Stimulated activated CD8-positive, alpha-beta memory T cell treated with anti-CD3 and anti-CD28 coated beads, Interleukin-4, amount 100 ng/mL, for 4 hours (primary cell): Measurements from ENCODE around the gene ABO.
"Not testable (repeated sequence)": the region's sequence is repeated elsewhere in the genome, so short reads cannot be mapped to it uniquely, and the experiment has no call there.

ENCODE experiments used
- DNase-seq, 2 donors: peaks; one replicate each; pipeline ENCODE4 v3.0.0-alpha.2; 2020; ENCODE audit warnings: low read depth in 2 of 2, low spot score in 1 of 2

ABO gene

GRCh38 chr9:133264235-133264764 is 10.7 kb downstream of the ABO start:
- DNase-seq: no peak

- no peak for DNase-seq
Measured at GRCh38 chr9:133263557-133263956, 11.4 kb downstream of the ABO start.

GRCh38 chr9:133262226-133262625 is 12.8 kb downstream of the ABO start:
- no peak for DNase-seq

- DNase-seq: no peak
Measured at GRCh38 chr9:133261753-133262120, 13.3 kb downstream of the ABO start.

- DNase-seq: no peak
Measured at GRCh38 chr9:133261103-133261752, 13.8 kb downstream of the ABO start.

GRCh38 chr9:133260334-133261102 is 14.5 kb downstream of the ABO start:
- DNase-seq: no peak

GRCh38 chr9:133258061-133259015 is 16.7 kb downstream of the ABO start:
- DNase-seq: no peak

GRCh38 chr9:133257465-133257956 is 17.5 kb downstream of the ABO start:
- DNase-seq: no peak

- DNase-seq: no peak
Measured at GRCh38 chr9:133256686-133257091, 18.3 kb downstream of the ABO start.

- no peak for DNase-seq
Measured at GRCh38 chr9:133256136-133256461, 18.9 kb downstream of the ABO start.

- no peak for DNase-seq
Measured at GRCh38 chr9:133255371-133256135, 19.4 kb downstream of the ABO start.

GRCh38 chr9:133254471-133254870 is 20.5 kb downstream of the ABO start:
- no peak for DNase-seq

GRCh38 chr9:133253268-133253667 is 21.7 kb downstream of the ABO start:
- DNase-seq: no peak

GRCh38 chr9:133252301-133253020 is 22.5 kb downstream of the ABO start:
- no peak for DNase-seq

GRCh38 chr9:133251773-133252172 is 23.2 kb downstream of the ABO start:
- DNase-seq: no peak

- not testable (repeated sequence) for DNase-seq
Measured at GRCh38 chr9:133251221-133251620, 23.8 kb downstream of the ABO start.

- DNase-seq: no peak
Measured at GRCh38 chr9:133250741-133251170, 24.2 kb downstream of the ABO start.

GRCh38 chr9:133249337-133249736 is 25.7 kb downstream of the ABO start:
- DNase-seq: no peak

- DNase-seq: no peak
Measured at GRCh38 chr9:133248726-133249295, 26.2 kb downstream of the ABO start.

- DNase-seq: no peak
Measured at GRCh38 chr9:133247632-133248031, 27.4 kb downstream of the ABO start.
